Gastrocnemius medialis (tissue), 4 donors: ENCODE data around the gene MYH7B. TPM values are rescaled to one million over a fixed set of nuclear protein-coding genes. Genes with fewer than 3 reads are reported as not detected.
A peak's percentile ranks its signal among the peaks of the same experiment; 100 is the strongest.

Experiments used
- ATAC-seq, 2 donors: fragments of 150-250 bp; one replicate each; pipeline ENCODE4 v1.9.1; 2016
- DNase-seq, 2 donors: peaks; one replicate each; pipeline ENCODE4 v3.0.0-alpha.2; 2019
- H3K27ac ChIP-seq, 4 donors: fragments of 200-600 bp; sonication (generic); 1 replicate in 1 of 4; 2 replicates in 3 of 4; pipeline ENCODE4 v1.5.1; 2016 to 2018; ENCODE audit warnings: mild to moderate bottlenecking in 2 of 4, moderate library complexity in 1 of 4
- H3K27me3 ChIP-seq, 3 donors: fragments of 200-600 bp; sonication (generic) in 2 of 3; 1 replicate in 1 of 3; 2 replicates in 2 of 3; pipeline versions ENCODE4 v1.5.1 to v1.6.0; 2016 to 2019; ENCODE audit warnings: mild to moderate bottlenecking in 1 of 3, moderate library complexity in 1 of 3
- H3K36me3 ChIP-seq, 2 donors: fragments of 200-600 bp; sonication (generic) in 1 of 2; one replicate each; pipeline ENCODE4 v1.5.1; 2017 to 2018
- H3K4me1 ChIP-seq, 2 donors: fragments of 200-600 bp; sonication (generic) in 1 of 2; one replicate each; pipeline ENCODE4 v1.5.1; 2016 to 2017; ENCODE audit warnings: mild to moderate bottlenecking in 2 of 2
- H3K4me3 ChIP-seq, 4 donors: fragments of 200-600 bp; sonication (generic) in 3 of 4; 1 replicate in 1 of 4; 2 replicates in 3 of 4; pipeline ENCODE4 v1.5.1; 2016 to 2019; ENCODE audit warnings: mild to moderate bottlenecking in 2 of 4
- H3K9me3 ChIP-seq, 3 donors: fragments of 200-600 bp; sonication (generic) in 2 of 3; 1 replicate in 1 of 3; 2 replicates in 2 of 3; pipeline ENCODE4 v1.5.1; 2016 to 2019
- POLR2A ChIP-seq, 2 donors: fragments of 450-650 bp; IDR thresholded peaks; one replicate each; pipeline ENCODE4 v1.6.1; 2017; ENCODE audit warnings: antibody characterized with exemption in 2 of 2, mild to moderate bottlenecking in 2 of 2, moderate library complexity in 2 of 2
- in situ Hi-C, 4 donors: fragments of 200-750 bp; cut with MboI; loops; one replicate each; pipeline versions ENCODE4 v1.15.0 to v1.8.0; 2017; ENCODE audit warnings: low sequenced_read_pairs in 4 of 4
- intact Hi-C: fragments of 100-400 bp; cut with DNase I; formaldehyde crosslinking; loops from one replicate; pipeline ENCODE4 v1.15.1; 2023; ENCODE audit warnings: low total_unique reads
- microRNA counts, 2 donors: library from miRNA; unstranded; fragments of <30 nt; microRNA quantifications; one replicate each; lab custom pipeline; 2016
- microRNA-seq, 2 donors: library from miRNA; unstranded; fragments of <30 nt; microRNA quantifications; one replicate each; pipeline ENCODE4, GENCODE V29; 2016; ENCODE audit warnings: borderline replicate concordance in 2 of 2
- total RNA-seq, 4 donors: library from RNA; depleted of rRNA; stranded (reverse); fragments of >200 nt; gene quantifications; one replicate each; pipeline versions ENCODE4 v1.1.0 to v1.2.3, GENCODE V29; 2016
- TF ChIP-seq, protein P1 (sequence below), 5 experiments: fragments of 450-650 bp in 3 of 5; fragments of 200-600 bp in 2 of 5; sonication (generic) in 2 of 5; IDR thresholded peaks in 4 of 5; conservative IDR thresholded peaks in 1 of 5; 1 replicate in 4 of 5; 2 replicates in 1 of 5; pipeline ENCODE4 v1.5.1; 2016 to 2019; ENCODE audit warnings: antibody characterized with exemption in 5 of 5, mild to moderate bottlenecking in 3 of 5, moderate library complexity in 3 of 5

MYH7B gene
- total RNA-seq, 4 donors from 2014 or later: 1.6 to 8.5 (median 3.3) TPM

- H3K9me3 ChIP-seq: no peaks in the 10 kb centered on the region
- TF ChIP-seq, protein P1, sequence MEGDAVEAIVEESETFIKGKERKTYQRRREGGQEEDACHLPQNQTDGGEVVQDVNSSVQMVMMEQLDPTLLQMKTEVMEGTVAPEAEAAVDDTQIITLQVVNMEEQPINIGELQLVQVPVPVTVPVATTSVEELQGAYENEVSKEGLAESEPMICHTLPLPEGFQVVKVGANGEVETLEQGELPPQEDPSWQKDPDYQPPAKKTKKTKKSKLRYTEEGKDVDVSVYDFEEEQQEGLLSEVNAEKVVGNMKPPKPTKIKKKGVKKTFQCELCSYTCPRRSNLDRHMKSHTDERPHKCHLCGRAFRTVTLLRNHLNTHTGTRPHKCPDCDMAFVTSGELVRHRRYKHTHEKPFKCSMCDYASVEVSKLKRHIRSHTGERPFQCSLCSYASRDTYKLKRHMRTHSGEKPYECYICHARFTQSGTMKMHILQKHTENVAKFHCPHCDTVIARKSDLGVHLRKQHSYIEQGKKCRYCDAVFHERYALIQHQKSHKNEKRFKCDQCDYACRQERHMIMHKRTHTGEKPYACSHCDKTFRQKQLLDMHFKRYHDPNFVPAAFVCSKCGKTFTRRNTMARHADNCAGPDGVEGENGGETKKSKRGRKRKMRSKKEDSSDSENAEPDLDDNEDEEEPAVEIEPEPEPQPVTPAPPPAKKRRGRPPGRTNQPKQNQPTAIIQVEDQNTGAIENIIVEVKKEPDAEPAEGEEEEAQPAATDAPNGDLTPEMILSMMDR (IDR thresholded peaks at IDR 0.05 in 4 of 5, conservative IDR thresholded peaks at IDR 0.05 in 1 of 5): no peak
- TF ChIP-seq POLR2A (IDR thresholded peaks at IDR 0.05): no peak
- in situ Hi-C loops (no loop called here), intact Hi-C loops (no loop called here)
- ATAC-seq: no peak
- DNase-seq: no peak
- no peak overlapping the region for H3K4me3 ChIP-seq
- peaks cover 8 to 11% of the 10 kb centered on the region in 2 donors for H3K4me1 ChIP-seq
- H3K27me3 ChIP-seq: no peaks in the 10 kb centered on the region
- peaks cover 0 to 80% of the 10 kb centered on the region in 2 donors for H3K36me3 ChIP-seq
- H3K27ac ChIP-seq: peak overlapping the region in 2 of 4 donors; percentile 91 to 95
Measured at GRCh38 chr20:35004051-35004725, 48.5 kb downstream of the MYH7B start.

DNA sequence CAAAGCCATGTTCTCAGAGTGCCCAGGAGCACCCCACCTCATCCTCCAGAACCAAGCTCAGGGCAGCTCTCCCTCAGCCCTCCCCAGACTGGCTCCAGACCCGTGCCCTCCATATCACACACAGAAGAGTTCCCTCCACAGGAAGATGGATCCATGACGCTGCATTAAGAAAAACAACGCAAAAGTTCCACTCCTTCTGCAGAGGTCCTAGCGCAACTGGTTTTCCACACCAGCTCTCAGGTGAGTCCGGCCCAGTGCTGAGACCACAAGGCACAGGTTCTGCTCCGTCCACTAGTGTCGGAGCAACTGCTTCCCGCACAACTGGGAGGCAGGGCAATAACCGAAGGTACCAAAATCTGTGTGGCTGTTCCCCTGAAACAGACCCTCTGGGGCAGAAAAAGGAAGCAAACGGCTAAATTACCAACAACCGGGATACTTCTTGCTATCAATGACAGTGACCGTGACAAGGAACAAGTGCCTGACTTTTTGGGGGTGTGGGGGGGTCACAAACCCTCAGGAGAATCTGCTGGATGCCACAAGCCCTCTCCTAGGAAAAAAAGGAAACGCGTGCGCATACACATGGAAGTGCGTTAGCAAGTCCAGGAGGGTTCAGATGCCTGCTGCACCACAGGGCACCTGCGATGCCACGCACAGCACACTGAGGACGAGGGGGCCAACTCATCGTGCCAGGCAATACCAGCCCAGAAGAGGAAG, 49.2 kb downstream of the MYH7B start:
- intact Hi-C loops (no loop called here), in situ Hi-C loops (no loop called here)
- no peak for DNase-seq
- Histone ChIP-seq H3K9me3 (no peaks in the 10 kb centered on the region), H3K4me1 (peaks cover 9 to 13% of the 10 kb centered on the region in 2 donors), H3K36me3 (peaks cover 0 to 86% of the 10 kb centered on the region in 2 donors), H3K27ac (peak overlapping the region; percentile 35 to 95 (median 79)), H3K4me3 (no peak overlapping the region), H3K27me3 (no peaks in the 10 kb centered on the region)
- ATAC-seq: no peak
- TF ChIP-seq, protein P1 (IDR thresholded peaks at IDR 0.05 in 4 of 5, conservative IDR thresholded peaks at IDR 0.05 in 1 of 5): no peak
- no peak for TF ChIP-seq POLR2A (IDR thresholded peaks at IDR 0.05)

MicroRNAs encoded within 50 kb of the gene (microRNA counts, 767-probe panel; counts per million panel counts)
- microRNA hsa-miR-499a-3p (lab: Ali Mortazavi, UCI) (356 to 448 counts per million in 2 donors), microRNA hsa-miR-499a-5p (lab: Ali Mortazavi, UCI) (7,417 to 8,318 counts per million in 2 donors), microRNA hsa-miR-499b-3p (lab: Ali Mortazavi, UCI) (356 to 448 counts per million in 2 donors), microRNA hsa-miR-499b-5p (lab: Ali Mortazavi, UCI) (356 to 448 counts per million in 2 donors)

Small RNAs within 50 kb of the gene (microRNA-seq; reads per million reads assigned to microRNA genes)
- gene MIR499A (0 reads per million in 2 donors), gene MIR499B (0 reads per million in 2 donors)

Other genes starting within 250 kb of the MYH7B start
- gene NCOA6, start 130.2 kb upstream of the MYH7B start, total RNA-seq: 10 to 100 TPM; 10.9 to 12.7 (median 11.6) TPM
- gene GGT7, start 83.0 kb upstream of the MYH7B start, total RNA-seq: 10 to 100 TPM; 11.4 to 54.2 (median 15.4) TPM
- gene ACSS2, start 79.3 kb upstream of the MYH7B start, total RNA-seq: 10 to 100 TPM; 70.5 to 94.7 (median 88.1) TPM
- 10 to 100 TPM; 14.1 to 33.0 (median 23.8) TPM for gene GSS, start 62 bp upstream of the MYH7B start, total RNA-seq
- 10 to 100 TPM; 58.4 to 67.4 (median 63.5) TPM for gene TRPC4AP, start 136.9 kb downstream of the MYH7B start, total RNA-seq
- gene EDEM2, start 191.5 kb downstream of the MYH7B start, total RNA-seq: 10 to 100 TPM in 1 of 4 donors, 1 to 10 TPM in 3; 7.2 to 12.2 (median 9.5) TPM
- 10 to 100 TPM in 1 of 4 donors, 1 to 10 TPM in 3; 5.6 to 19.4 (median 7.3) TPM for gene PROCR, start 216.2 kb downstream of the MYH7B start, total RNA-seq